ENCODE data around the gene OR5H2.
"Not testable (repeated sequence)": the region's sequence is repeated elsewhere in the genome, so short reads cannot be mapped to it uniquely, and the experiment has no call there.

- not testable (repeated sequence) for TF ChIP-seq RCOR1 (IDR thresholded peaks at IDR 0.05; ENCODE audit: insufficient replicate concordance, low read length); POLR2A (IDR thresholded peaks at IDR 0.05; ENCODE audit: low read depth, low read length); RAD21 (IDR thresholded peaks at IDR 0.05; ENCODE audit: low read length); MAFK (IDR thresholded peaks at IDR 0.05; ENCODE audit: low read depth, low read length)
- TF ChIP-seq, protein P1, sequence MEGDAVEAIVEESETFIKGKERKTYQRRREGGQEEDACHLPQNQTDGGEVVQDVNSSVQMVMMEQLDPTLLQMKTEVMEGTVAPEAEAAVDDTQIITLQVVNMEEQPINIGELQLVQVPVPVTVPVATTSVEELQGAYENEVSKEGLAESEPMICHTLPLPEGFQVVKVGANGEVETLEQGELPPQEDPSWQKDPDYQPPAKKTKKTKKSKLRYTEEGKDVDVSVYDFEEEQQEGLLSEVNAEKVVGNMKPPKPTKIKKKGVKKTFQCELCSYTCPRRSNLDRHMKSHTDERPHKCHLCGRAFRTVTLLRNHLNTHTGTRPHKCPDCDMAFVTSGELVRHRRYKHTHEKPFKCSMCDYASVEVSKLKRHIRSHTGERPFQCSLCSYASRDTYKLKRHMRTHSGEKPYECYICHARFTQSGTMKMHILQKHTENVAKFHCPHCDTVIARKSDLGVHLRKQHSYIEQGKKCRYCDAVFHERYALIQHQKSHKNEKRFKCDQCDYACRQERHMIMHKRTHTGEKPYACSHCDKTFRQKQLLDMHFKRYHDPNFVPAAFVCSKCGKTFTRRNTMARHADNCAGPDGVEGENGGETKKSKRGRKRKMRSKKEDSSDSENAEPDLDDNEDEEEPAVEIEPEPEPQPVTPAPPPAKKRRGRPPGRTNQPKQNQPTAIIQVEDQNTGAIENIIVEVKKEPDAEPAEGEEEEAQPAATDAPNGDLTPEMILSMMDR (conservative IDR thresholded peaks at IDR 0.05; ENCODE audit: low read depth, low read length) = not testable (repeated sequence)
Observed at GRCh38 chr3:98256026-98256425, 26.3 kb upstream of the OR5H2 start.
